GM15510 (cell line): Measurements from ENCODE around the gene CDH3.

Experiments used
- POLR2A ChIP-seq: IDR thresholded peaks from 3 replicates; pipeline ENCODE4 v1.6.1; 2011; ENCODE audit warnings: borderline replicate concordance; ENCODE audit not compliant: insufficient read length; ENCODE audit errors: extremely low read depth

The CDH3 gene

GRCh38 chr16:68733570-68733969, 88.5 kb downstream of the CDH3 start:
- no peak for TF ChIP-seq POLR2A

- TF ChIP-seq POLR2A = no peak
Observed at GRCh38 chr16:68734782-68735181, 89.7 kb downstream of the CDH3 start.

GRCh38 chr16:68736561-68736960, 91.5 kb downstream of the CDH3 start:
- no peak for TF ChIP-seq POLR2A

GRCh38 chr16:68737046-68737729, 92.1 kb downstream of the CDH3 start, which contains the start of gene CDH1:
CDH1 (plus strand) TSS chr16:68737292; CDS start chr16:68737416, 124 bp downstream.
- TF ChIP-seq POLR2A = no peak

- TF ChIP-seq POLR2A = no peak
Observed at GRCh38 chr16:68737730-68738629, 92.9 kb downstream of the CDH3 start.

- no peak for TF ChIP-seq POLR2A
Observed at GRCh38 chr16:68739964-68740627, 95.0 kb downstream of the CDH3 start.

GRCh38 chr16:68740628-68741346, 95.7 kb downstream of the CDH3 start:
- no peak for TF ChIP-seq POLR2A

GRCh38 chr16:68743664-68744063, 98.6 kb downstream of the CDH3 start:
- TF ChIP-seq POLR2A = no peak

- no peak for TF ChIP-seq POLR2A
Observed at GRCh38 chr16:68744744-68745280, 99.7 kb downstream of the CDH3 start.

GRCh38 chr16:68746951-68747350, 101.8 kb downstream of the CDH3 start:
- TF ChIP-seq POLR2A = no peak

GRCh38 chr16:68749432-68749831, 104.3 kb downstream of the CDH3 start:
- TF ChIP-seq POLR2A = no peak
